ENCODE results near the gene HPCA.
"Not testable (repeated sequence)": the region's sequence is repeated elsewhere in the genome, so short reads cannot be mapped to it uniquely, and the experiment has no call there.

The HPCA gene

GRCh38 chr1:32898958-32899357 is 12.7 kb downstream of the HPCA start:
- Mint-ChIP-seq H3K36me3 (no peaks in the 10 kb centered on the region), H3K27ac (no peak overlapping the region), H3K27me3 (peaks cover 44 to 80% of the 10 kb centered on the region in 2 donors), H3K9me3 (no peaks in the 10 kb centered on the region), H3K4me1 (peaks cover 5 to 12% of the 10 kb centered on the region in 2 donors), H3K4me3 (no peak overlapping the region)
- ATAC-seq (replicated peaks) = no peak
- DNase-seq = no peak

DNA sequence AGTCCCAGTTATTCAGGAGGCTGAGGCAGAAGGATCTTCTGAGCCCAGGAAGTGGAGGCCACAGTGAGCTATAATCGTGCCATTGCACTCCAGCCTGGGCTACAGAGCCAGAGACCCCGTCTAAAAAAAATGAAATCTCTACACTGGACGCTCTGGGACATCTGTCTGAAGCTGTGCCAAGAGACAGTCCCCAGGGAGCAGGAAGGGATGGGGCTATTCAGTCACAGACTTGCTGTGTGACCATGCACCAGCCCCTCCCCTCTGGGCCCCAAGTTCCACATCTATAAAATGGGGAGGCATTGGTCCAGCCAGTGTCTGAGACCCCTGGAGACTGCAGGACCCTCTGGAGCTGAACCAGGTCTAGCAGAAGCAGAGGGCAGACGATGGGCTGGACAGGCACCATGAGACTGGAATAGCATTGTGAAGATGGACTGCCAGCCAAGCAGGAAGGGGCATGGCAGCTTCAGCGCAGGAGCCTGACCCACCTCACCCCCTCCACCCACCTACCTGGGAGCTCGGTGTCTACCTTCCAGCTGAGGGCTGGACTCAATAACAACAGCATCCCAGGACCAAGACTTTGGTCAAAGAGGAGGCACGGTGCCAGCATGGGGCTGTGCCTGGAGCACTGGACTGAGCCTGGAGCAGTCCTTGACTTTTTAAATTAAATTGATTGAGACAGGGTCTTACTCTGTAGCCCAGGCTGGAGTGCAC is 13.4 kb downstream of the HPCA start:
- peaks cover 41 to 81% of the 10 kb centered on the region in 2 donors for H3K27me3 Mint-ChIP-seq
- H3K4me3 Mint-ChIP-seq = no peak overlapping the region
- H3K36me3 Mint-ChIP-seq = no peaks in the 10 kb centered on the region
- no peaks in the 10 kb centered on the region for H3K9me3 Mint-ChIP-seq
- H3K27ac Mint-ChIP-seq = no peak overlapping the region
- H3K4me1 Mint-ChIP-seq = peaks cover 5 to 11% of the 10 kb centered on the region in 2 donors
- ATAC-seq (replicated peaks) (no peak), DNase-seq (no peak)

- peak overlapping the region; percentile 51 for H3K27ac Mint-ChIP-seq
- peaks cover 5 to 11% of the 10 kb centered on the region in 2 donors for H3K4me1 Mint-ChIP-seq
- DNase-seq = no peak
- peaks cover 41 to 76% of the 10 kb centered on the region in 2 donors for H3K27me3 Mint-ChIP-seq
- no peaks in the 10 kb centered on the region for H3K36me3 Mint-ChIP-seq
- no peaks in the 10 kb centered on the region for H3K9me3 Mint-ChIP-seq
- peak overlapping the region; percentile 73 to 81 for H3K4me3 Mint-ChIP-seq
- ATAC-seq (replicated peaks) = no peak
These were observed 14.2 kb downstream of the HPCA start for GRCh38 chr1:32900371-32900955.

- Mint-ChIP-seq H3K9me3 (no peaks in the 10 kb centered on the region), H3K4me1 (peaks cover 5 to 11% of the 10 kb centered on the region in 2 donors), H3K4me3 (peak within 1 kb of the TSS; percentile 81 to 82), H3K36me3 (no peaks in the 10 kb centered on the region), H3K27me3 (peaks cover 45 to 69% of the 10 kb centered on the region in 2 donors), H3K27ac (peak within 1 kb of the TSS; percentile 82)
- peak; percentile 69 to 72 for ATAC-seq (replicated peaks)
- no peak for DNase-seq
These were observed 14.9 kb downstream of the HPCA start, which contains the start of gene TMEM54 for GRCh38 chr1:32900956-32901822. Gene TMEM54 (minus strand): TSS chr1:32901389. CDS start chr1:32901238, 151 bp downstream.

DNA sequence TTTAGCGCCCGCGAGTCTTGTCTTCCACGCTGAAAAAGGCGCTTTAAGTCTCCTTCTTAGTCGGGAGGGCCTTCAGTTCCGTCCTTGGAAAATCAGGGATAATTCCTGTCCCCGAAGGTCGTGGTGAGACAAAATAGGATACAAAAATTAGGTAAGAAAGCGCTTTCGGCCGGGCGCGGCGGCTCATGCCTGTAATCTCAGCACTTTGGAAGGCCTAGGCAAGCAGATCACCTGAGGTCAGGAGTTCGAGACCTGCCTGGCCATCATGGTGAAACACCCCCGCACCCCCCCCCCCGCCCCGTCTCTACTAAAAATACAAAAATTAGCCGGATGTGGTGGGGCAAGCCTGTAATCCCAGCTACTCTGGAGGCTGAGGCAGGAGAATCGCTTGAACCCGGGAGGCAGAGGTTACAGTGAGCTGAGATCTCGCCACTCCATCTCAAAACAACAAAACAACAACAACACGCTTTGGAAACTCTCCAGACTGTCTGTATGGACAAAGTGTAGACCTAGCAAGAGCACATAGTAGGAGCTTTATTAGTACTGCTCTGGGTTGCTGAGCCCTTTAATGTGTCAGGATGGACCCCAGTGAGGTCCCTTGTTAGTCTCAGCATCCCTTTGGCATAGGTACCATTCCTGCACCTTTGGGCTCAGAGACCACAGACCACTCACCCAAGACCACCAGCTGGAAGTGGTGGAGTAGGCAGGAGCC is 15.7 kb downstream of the HPCA start:
- DNase-seq (no peak), ATAC-seq (replicated peaks) (no peak)
- Mint-ChIP-seq H3K36me3 (no peaks in the 10 kb centered on the region), H3K4me1 (peaks cover 5 to 11% of the 10 kb centered on the region in 2 donors), H3K9me3 (no peaks in the 10 kb centered on the region), H3K27ac (peak overlapping the region; percentile 82), H3K27me3 (peaks cover 41 to 62% of the 10 kb centered on the region in 2 donors), H3K4me3 (peak overlapping the region; percentile 81 to 82)

DNA sequence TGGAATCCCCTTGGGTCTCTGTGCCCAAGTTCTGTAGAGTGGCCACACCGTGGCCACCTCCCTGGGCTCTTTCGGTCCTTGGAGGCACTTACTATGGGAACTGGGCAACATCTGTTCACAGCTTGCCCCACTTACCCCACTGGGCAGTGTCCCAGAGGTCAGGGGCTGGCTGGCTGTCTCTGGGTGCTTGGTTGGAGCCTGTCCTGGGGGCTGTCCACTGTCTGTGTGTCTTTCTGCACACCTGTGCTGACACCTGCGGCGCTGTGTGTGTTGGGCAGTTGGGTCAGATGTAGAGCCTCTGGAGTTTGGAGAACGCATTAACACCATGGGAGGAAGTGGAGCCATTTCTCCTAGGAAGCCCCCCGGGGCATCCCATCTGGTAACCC is 16.2 kb downstream of the HPCA start:
- DNase-seq (no peak), ATAC-seq (replicated peaks) (no peak)
- no peaks in the 10 kb centered on the region for H3K36me3 Mint-ChIP-seq
- H3K27me3 Mint-ChIP-seq = peaks cover 38 to 56% of the 10 kb centered on the region in 2 donors
- H3K4me1 Mint-ChIP-seq = peaks cover 5 to 11% of the 10 kb centered on the region in 2 donors
- peak overlapping the region; percentile 56 to 81 for H3K4me3 Mint-ChIP-seq
- H3K9me3 Mint-ChIP-seq = no peaks in the 10 kb centered on the region
- H3K27ac Mint-ChIP-seq = no peak overlapping the region

GRCh38 chr1:32903991-32904785 is 17.9 kb downstream of the HPCA start:
- DNase-seq (no peak), ATAC-seq (replicated peaks) (peak in 1 of 2 donors; percentile 31)
- Mint-ChIP-seq H3K9me3 (no peaks in the 10 kb centered on the region), H3K36me3 (no peaks in the 10 kb centered on the region), H3K4me1 (peaks cover 5 to 11% of the 10 kb centered on the region in 2 donors), H3K27ac (no peak overlapping the region), H3K27me3 (peaks cover 30 to 44% of the 10 kb centered on the region in 2 donors), H3K4me3 (no peak overlapping the region)

DNA sequence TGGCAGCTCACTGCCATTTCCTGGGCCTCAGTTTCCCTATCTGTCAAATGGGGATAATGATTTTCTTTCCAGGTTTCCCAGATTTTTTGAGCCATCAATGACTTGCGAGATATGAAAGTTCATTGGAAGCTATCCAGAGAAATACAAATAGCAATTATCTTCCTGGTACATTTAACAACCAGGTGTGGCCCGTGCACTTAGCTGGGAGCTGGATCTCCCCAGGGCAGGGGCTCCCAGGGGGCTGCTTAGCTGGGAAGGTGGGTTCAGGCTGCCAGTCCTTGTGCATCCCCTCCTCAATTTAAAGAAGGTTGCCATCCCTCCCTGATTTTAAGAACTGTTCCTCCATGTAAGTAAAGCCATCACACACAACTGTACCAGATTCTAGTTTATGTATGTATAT is 18.5 kb downstream of the HPCA start:
- no peak for DNase-seq
- Mint-ChIP-seq H3K4me3 (no peak overlapping the region), H3K4me1 (peaks cover 5 to 11% of the 10 kb centered on the region in 2 donors), H3K9me3 (no peaks in the 10 kb centered on the region), H3K27me3 (peaks cover 30 to 41% of the 10 kb centered on the region in 2 donors), H3K27ac (no peak overlapping the region), H3K36me3 (no peaks in the 10 kb centered on the region)
- no peak for ATAC-seq (replicated peaks)

DNA sequence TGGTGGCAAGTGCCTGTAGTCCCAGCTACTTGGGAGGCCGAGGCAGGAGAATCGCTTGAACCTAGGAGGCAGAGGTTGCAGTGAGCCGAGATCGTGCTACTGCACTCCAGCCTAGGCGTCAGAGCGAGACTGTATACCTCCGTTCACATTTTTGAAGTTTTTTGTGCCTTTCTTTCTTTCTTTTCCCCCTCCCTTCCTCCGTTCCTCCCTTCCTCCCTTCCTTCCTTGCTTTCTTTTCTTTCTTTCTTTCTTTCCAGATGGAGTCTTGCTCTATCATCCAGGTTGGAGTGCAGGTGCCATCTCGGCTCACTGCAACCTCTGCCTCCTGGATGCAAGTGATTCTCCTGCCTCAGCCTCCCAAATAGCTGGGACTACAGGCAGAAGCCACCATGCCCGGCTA is 19.3 kb downstream of the HPCA start:
- not testable (repeated sequence) for ATAC-seq (replicated peaks); H3K9me3 Mint-ChIP-seq; DNase-seq; H3K36me3 Mint-ChIP-seq; H3K27ac Mint-ChIP-seq; H3K4me3 Mint-ChIP-seq; H3K4me1 Mint-ChIP-seq
- H3K27me3 Mint-ChIP-seq = peaks cover 27 to 42% of the 10 kb centered on the region in 2 donors

DNA sequence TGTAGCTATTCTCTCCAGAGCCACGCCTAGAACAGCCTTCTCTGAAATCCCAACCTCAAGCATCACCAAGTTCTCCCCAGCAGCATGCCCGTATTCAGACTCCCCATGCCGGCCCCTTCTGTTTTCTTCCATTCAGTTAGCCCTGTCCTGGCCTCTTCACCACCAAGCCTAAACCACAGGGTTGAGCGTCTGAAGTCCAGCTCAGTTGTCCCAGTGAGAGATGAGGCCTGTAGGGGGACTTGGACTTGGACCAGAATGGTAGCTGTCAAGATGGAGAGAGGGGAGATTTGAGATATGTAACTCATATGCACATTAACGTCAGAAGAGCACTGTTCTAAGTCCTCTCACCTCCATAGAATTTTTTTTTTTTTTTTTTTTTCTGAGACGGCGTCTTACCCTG is 20.4 kb downstream of the HPCA start:
- DNase-seq = no peak
- peaks cover 0 to 1% of the 10 kb centered on the region in 2 donors for H3K9me3 Mint-ChIP-seq
- H3K27ac Mint-ChIP-seq = no peak overlapping the region
- no peak for ATAC-seq (replicated peaks)
- H3K4me1 Mint-ChIP-seq = peaks cover 2 to 3% of the 10 kb centered on the region in 2 donors
- H3K36me3 Mint-ChIP-seq = no peaks in the 10 kb centered on the region
- H3K27me3 Mint-ChIP-seq = peaks cover 21 to 34% of the 10 kb centered on the region in 2 donors
- no peak overlapping the region for H3K4me3 Mint-ChIP-seq

GRCh38 chr1:32907435-32907834 is 21.1 kb downstream of the HPCA start:
- peaks cover 0 to 1% of the 10 kb centered on the region in 2 donors for H3K9me3 Mint-ChIP-seq
- H3K27ac Mint-ChIP-seq = no peak overlapping the region
- no peak for ATAC-seq (replicated peaks)
- H3K4me3 Mint-ChIP-seq = no peak overlapping the region
- no peak for DNase-seq
- peaks cover 13 to 27% of the 10 kb centered on the region in 2 donors for H3K27me3 Mint-ChIP-seq
- H3K4me1 Mint-ChIP-seq = no peaks in the 10 kb centered on the region
- H3K36me3 Mint-ChIP-seq = no peaks in the 10 kb centered on the region

DNA sequence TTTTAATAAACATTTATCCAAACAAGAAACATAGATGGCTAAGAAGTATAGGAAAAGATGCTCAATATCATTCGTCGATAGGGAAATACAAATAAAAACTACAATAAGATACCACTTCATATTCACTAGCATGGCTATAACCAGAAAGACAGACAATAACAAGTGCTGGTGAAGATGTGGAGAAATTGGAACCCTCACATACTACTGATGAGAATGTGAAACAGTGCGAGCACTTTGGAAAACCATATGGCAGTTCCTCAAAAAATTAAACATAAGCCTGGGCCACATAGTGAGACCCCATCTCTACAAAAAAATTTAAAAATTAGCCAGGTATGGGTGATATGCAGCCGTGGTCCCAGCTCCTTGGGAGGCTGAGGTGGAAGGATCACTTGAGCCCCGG is 24.0 kb downstream of the HPCA start:
- no peak overlapping the region for H3K27ac Mint-ChIP-seq
- DNase-seq = no peak
- ATAC-seq (replicated peaks) = no peak
- no peak overlapping the region for H3K4me3 Mint-ChIP-seq
- H3K9me3 Mint-ChIP-seq = peaks cover 0 to 1% of the 10 kb centered on the region in 2 donors
- H3K4me1 Mint-ChIP-seq = no peaks in the 10 kb centered on the region
- H3K27me3 Mint-ChIP-seq = peaks cover 4 to 13% of the 10 kb centered on the region in 2 donors
- H3K36me3 Mint-ChIP-seq = no peaks in the 10 kb centered on the region

All from stimulated activated naive B cell treated with anti-CD40 and anti-IgM and Interleukin-4, amounts not matched to agents 10 μg/mL and 1 μg/mL and 100 μg/mL, for 72 hours (primary cell).